Astrocyte (in vitro differentiated cells and primary cell): Measurements from ENCODE around the gene DDX47.

Experiments
- EZH2 ChIP-seq: IDR thresholded peaks from 2 replicates; pipeline ENCODE4 v1.6.1; 2012; ENCODE audit warnings: mild to moderate bottlenecking, low read length, inconsistent platforms; ENCODE audit not compliant: insufficient read depth
- TF ChIP-seq, protein P1 (sequence below): IDR thresholded peaks from 2 replicates; pipeline ENCODE4 v1.5.1; 2011; ENCODE audit warnings: low read depth, mild to moderate bottlenecking, inconsistent platforms, low read length, moderate library complexity; ENCODE audit not compliant: insufficient read depth

DNA sequence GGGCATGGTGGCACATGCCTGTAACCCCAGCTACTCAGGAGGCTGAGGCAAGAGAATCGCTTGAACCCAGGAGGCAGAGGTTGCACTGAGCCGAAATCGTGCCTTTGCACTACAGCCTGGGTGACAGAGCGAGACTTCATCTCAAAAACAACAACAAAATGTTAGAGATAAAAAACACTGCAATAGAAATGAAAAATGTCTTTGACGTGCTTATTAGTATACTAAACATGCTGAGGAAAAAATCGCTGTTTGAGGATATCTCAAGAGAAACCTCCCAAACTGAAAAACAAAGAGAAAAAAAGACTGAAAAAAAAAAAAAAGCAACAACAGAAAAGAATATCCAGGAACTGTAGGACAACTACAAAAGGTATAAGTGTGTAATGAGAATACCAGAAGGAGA is 42.9 kb upstream of the DDX47 start:
- TF ChIP-seq, protein P1, sequence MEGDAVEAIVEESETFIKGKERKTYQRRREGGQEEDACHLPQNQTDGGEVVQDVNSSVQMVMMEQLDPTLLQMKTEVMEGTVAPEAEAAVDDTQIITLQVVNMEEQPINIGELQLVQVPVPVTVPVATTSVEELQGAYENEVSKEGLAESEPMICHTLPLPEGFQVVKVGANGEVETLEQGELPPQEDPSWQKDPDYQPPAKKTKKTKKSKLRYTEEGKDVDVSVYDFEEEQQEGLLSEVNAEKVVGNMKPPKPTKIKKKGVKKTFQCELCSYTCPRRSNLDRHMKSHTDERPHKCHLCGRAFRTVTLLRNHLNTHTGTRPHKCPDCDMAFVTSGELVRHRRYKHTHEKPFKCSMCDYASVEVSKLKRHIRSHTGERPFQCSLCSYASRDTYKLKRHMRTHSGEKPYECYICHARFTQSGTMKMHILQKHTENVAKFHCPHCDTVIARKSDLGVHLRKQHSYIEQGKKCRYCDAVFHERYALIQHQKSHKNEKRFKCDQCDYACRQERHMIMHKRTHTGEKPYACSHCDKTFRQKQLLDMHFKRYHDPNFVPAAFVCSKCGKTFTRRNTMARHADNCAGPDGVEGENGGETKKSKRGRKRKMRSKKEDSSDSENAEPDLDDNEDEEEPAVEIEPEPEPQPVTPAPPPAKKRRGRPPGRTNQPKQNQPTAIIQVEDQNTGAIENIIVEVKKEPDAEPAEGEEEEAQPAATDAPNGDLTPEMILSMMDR = no peak
- TF ChIP-seq EZH2 = no peak
